ENCODE data around the gene LEFTY2.
"Not testable (repeated sequence)": the region's sequence is repeated elsewhere in the genome, so short reads cannot be mapped to it uniquely, and the experiment has no call there.

LEFTY2 gene

GRCh38 chr1:225980005-225980836, 39.2 kb upstream of the LEFTY2 start:
- Histone ChIP-seq H3K4me3 (ENCODE audit: insufficient read depth in 1 of 2, low read depth in 1 of 2, low read length in 2 of 2) (no peak overlapping the region), H3K4me1 (ENCODE audit: control insufficient read depth, insufficient read depth, low read depth, low read length) (peaks cover 2% of the 10 kb centered on the region), H3K4ac (ENCODE audit: low read depth in 1 of 2, low read length in 2 of 2) (no peak overlapping the region), H2AFZ (ENCODE audit: low read depth, low read length) (no peak overlapping the region), H3K4me2 (ENCODE audit: low read length, poor library complexity, severe bottlenecking) (no peak overlapping the region), H3K23ac (ENCODE audit: low read length in 2 of 2) (no peak overlapping the region), H3K9ac (ENCODE audit: low read length) (no peak overlapping the region), H3K18ac (ENCODE audit: low read depth in 1 of 2, low read length in 2 of 2) (no peak overlapping the region), H3K36me3 (ENCODE audit: control insufficient read depth in 1 of 2, insufficient read depth in 2 of 2, low read depth in 1 of 2, low read length in 2 of 2) (peaks cover 43 to 71% of the 10 kb centered on the region in 2 experiments), H2BK12ac (ENCODE audit: low read length in 2 of 2) (no peak overlapping the region), H3K27ac (ENCODE audit: low read length, poor library complexity, severe bottlenecking) (no peak overlapping the region), H2AK5ac (ENCODE audit: low read length, severe bottlenecking) (no peak overlapping the region), H3K79me1 (replicated peaks; ENCODE audit: low read length, poor library complexity, severe bottlenecking) (peaks cover 10% of the 10 kb centered on the region), H4K8ac (ENCODE audit: low read length) (no peak overlapping the region), H4K91ac (ENCODE audit: low read length) (no peak overlapping the region), H2BK15ac (ENCODE audit: low read depth, poor library complexity, severe bottlenecking) (no peak overlapping the region), H2BK120ac (ENCODE audit: low read depth, low read length) (no peak overlapping the region), H3K9me3 (ENCODE audit: control insufficient read depth, low read length) (peaks cover 22% of the 10 kb centered on the region), H2BK5ac (ENCODE audit: low read depth, low read length, poor library complexity, severe bottlenecking) (no peak overlapping the region), H3K14ac (ENCODE audit: low read length in 2 of 2) (no peak overlapping the region), H3K27me3 (ENCODE audit: control insufficient read depth in 1 of 2, insufficient read depth in 1 of 2, low read length in 2 of 2) (no peaks in the 10 kb centered on the region)
- 95% methylated on average over 4 of the region's 5 CpGs for WGBS
- no peak for DNase-seq

GRCh38 chr1:225979421-225979820, 38.4 kb upstream of the LEFTY2 start:
- Histone ChIP-seq H4K91ac (ENCODE audit: low read length) (no peak overlapping the region), H2BK5ac (ENCODE audit: low read depth, low read length, poor library complexity, severe bottlenecking) (no peak overlapping the region), H3K4me3 (ENCODE audit: insufficient read depth in 1 of 2, low read depth in 1 of 2, low read length in 2 of 2) (no peak overlapping the region), H3K9ac (ENCODE audit: low read length) (no peak overlapping the region), H3K27ac (ENCODE audit: low read length, poor library complexity, severe bottlenecking) (no peak overlapping the region), H3K27me3 (ENCODE audit: control insufficient read depth in 1 of 2, insufficient read depth in 1 of 2, low read length in 2 of 2) (no peaks in the 10 kb centered on the region), H2BK15ac (ENCODE audit: low read depth, poor library complexity, severe bottlenecking) (no peak overlapping the region), H2AFZ (ENCODE audit: low read depth, low read length) (no peak overlapping the region), H3K18ac (ENCODE audit: low read depth in 1 of 2, low read length in 2 of 2) (no peak overlapping the region), H3K79me1 (replicated peaks; ENCODE audit: low read length, poor library complexity, severe bottlenecking) (peaks cover 9% of the 10 kb centered on the region), H3K36me3 (ENCODE audit: control insufficient read depth in 1 of 2, insufficient read depth in 2 of 2, low read depth in 1 of 2, low read length in 2 of 2) (peaks cover 42 to 63% of the 10 kb centered on the region in 2 experiments), H3K14ac (ENCODE audit: low read length in 2 of 2) (no peak overlapping the region), H3K4ac (ENCODE audit: low read depth in 1 of 2, low read length in 2 of 2) (no peak overlapping the region), H3K4me2 (ENCODE audit: low read length, poor library complexity, severe bottlenecking) (no peak overlapping the region), H3K4me1 (ENCODE audit: control insufficient read depth, insufficient read depth, low read depth, low read length) (peaks cover 2% of the 10 kb centered on the region), H2AK5ac (ENCODE audit: low read length, severe bottlenecking) (no peak overlapping the region), H2BK120ac (ENCODE audit: low read depth, low read length) (no peak overlapping the region), H4K8ac (ENCODE audit: low read length) (no peak overlapping the region), H3K23ac (ENCODE audit: low read length in 2 of 2) (no peak overlapping the region), H3K9me3 (ENCODE audit: control insufficient read depth, low read length) (peaks cover 22% of the 10 kb centered on the region), H2BK12ac (ENCODE audit: low read length in 2 of 2) (no peak overlapping the region)
- no peak for DNase-seq
- 100% methylated on average over 1 of the region's 1 CpG for WGBS

- Histone ChIP-seq H2AFZ (ENCODE audit: low read depth, low read length) (no peak overlapping the region), H3K4me1 (ENCODE audit: control insufficient read depth, insufficient read depth, low read depth, low read length) (peaks cover 4% of the 10 kb centered on the region), H2BK120ac (ENCODE audit: low read depth, low read length) (no peak overlapping the region), H3K14ac (ENCODE audit: low read length in 2 of 2) (no peak overlapping the region), H2AK5ac (ENCODE audit: low read length, severe bottlenecking) (no peak overlapping the region), H3K27ac (ENCODE audit: low read length, poor library complexity, severe bottlenecking) (no peak overlapping the region), H3K23ac (ENCODE audit: low read length in 2 of 2) (no peak overlapping the region), H2BK5ac (ENCODE audit: low read depth, low read length, poor library complexity, severe bottlenecking) (no peak overlapping the region), H3K36me3 (ENCODE audit: control insufficient read depth in 1 of 2, insufficient read depth in 2 of 2, low read depth in 1 of 2, low read length in 2 of 2) (peaks cover 39 to 51% of the 10 kb centered on the region in 2 experiments), H3K4me3 (ENCODE audit: insufficient read depth in 1 of 2, low read depth in 1 of 2, low read length in 2 of 2) (no peak overlapping the region), H2BK12ac (ENCODE audit: low read length in 2 of 2) (no peak overlapping the region), H3K4me2 (ENCODE audit: low read length, poor library complexity, severe bottlenecking) (no peak overlapping the region), H3K4ac (ENCODE audit: low read depth in 1 of 2, low read length in 2 of 2) (no peak overlapping the region), H4K8ac (ENCODE audit: low read length) (no peak overlapping the region), H3K9ac (ENCODE audit: low read length) (no peak overlapping the region), H3K79me1 (replicated peaks; ENCODE audit: low read length, poor library complexity, severe bottlenecking) (peaks cover 7% of the 10 kb centered on the region), H3K18ac (ENCODE audit: low read depth in 1 of 2, low read length in 2 of 2) (no peak overlapping the region), H4K91ac (ENCODE audit: low read length) (peak overlapping the region; percentile 71), H3K9me3 (ENCODE audit: control insufficient read depth, low read length) (peaks cover 17% of the 10 kb centered on the region), H2BK15ac (ENCODE audit: low read depth, poor library complexity, severe bottlenecking) (no peak overlapping the region), H3K27me3 (ENCODE audit: control insufficient read depth in 1 of 2, insufficient read depth in 1 of 2, low read length in 2 of 2) (no peaks in the 10 kb centered on the region)
- no peak for DNase-seq
- 94% methylated on average over 15 of the region's 15 CpGs for WGBS
Measured at GRCh38 chr1:225977937-225978748, 37.1 kb upstream of the LEFTY2 start.

GRCh38 chr1:225975146-225975545, 34.1 kb upstream of the LEFTY2 start:
- not testable (repeated sequence) for H3K4ac ChIP-seq (ENCODE audit: low read depth in 1 of 2, low read length in 2 of 2); H3K14ac ChIP-seq (ENCODE audit: low read length in 2 of 2); DNase-seq; H3K79me1 ChIP-seq (replicated peaks; ENCODE audit: low read length, poor library complexity, severe bottlenecking); H2AFZ ChIP-seq (ENCODE audit: low read depth, low read length); H3K9ac ChIP-seq (ENCODE audit: low read length); H2BK5ac ChIP-seq (ENCODE audit: low read depth, low read length, poor library complexity, severe bottlenecking); H3K4me2 ChIP-seq (ENCODE audit: low read length, poor library complexity, severe bottlenecking); H3K27me3 ChIP-seq (ENCODE audit: control insufficient read depth in 1 of 2, insufficient read depth in 1 of 2, low read length in 2 of 2); H3K27ac ChIP-seq (ENCODE audit: low read length, poor library complexity, severe bottlenecking); H3K23ac ChIP-seq (ENCODE audit: low read length in 2 of 2); H2BK15ac ChIP-seq (ENCODE audit: low read depth, poor library complexity, severe bottlenecking); H4K8ac ChIP-seq (ENCODE audit: low read length); H3K4me1 ChIP-seq (ENCODE audit: control insufficient read depth, insufficient read depth, low read depth, low read length); H2BK120ac ChIP-seq (ENCODE audit: low read depth, low read length); H2BK12ac ChIP-seq (ENCODE audit: low read length in 2 of 2); H3K9me3 ChIP-seq (ENCODE audit: control insufficient read depth, low read length); H3K18ac ChIP-seq (ENCODE audit: low read depth in 1 of 2, low read length in 2 of 2); H3K4me3 ChIP-seq (ENCODE audit: insufficient read depth in 1 of 2, low read depth in 1 of 2, low read length in 2 of 2); H4K91ac ChIP-seq (ENCODE audit: low read length); H2AK5ac ChIP-seq (ENCODE audit: low read length, severe bottlenecking)
- 94% methylated on average over 8 of the region's 12 CpGs for WGBS
- peaks cover 21 to 22% of the 10 kb centered on the region in 2 experiments for H3K36me3 ChIP-seq (ENCODE audit: control insufficient read depth in 1 of 2, insufficient read depth in 2 of 2, low read depth in 1 of 2, low read length in 2 of 2)

Measured in mesenchymal stem cell (in vitro differentiated cells and primary cell).